Caco-2 (cell line): Measurements from ENCODE around the gene CFD. TPM values are rescaled to one million over a fixed set of nuclear protein-coding genes. Genes with fewer than 3 reads are reported as not detected.

Source experiments
- BruUV-seq: library from RNA; stranded (reverse); fragments of 400-500 nt; replicated peaks from 2 replicates; lab custom pipeline; 2021; lab: Mats Ljungman, UMichigan
- CTCF ChIA-PET: fragments of 300-600 bp; sonication (Branson Sonifier 250); formaldehyde crosslinking; loops from one replicate; lab custom pipeline; 2022; ENCODE audit warnings: antibody characterized with exemption; lab: Charles Lee
- POLR2A ChIA-PET: fragments of 300-600 bp; sonication (Branson Sonifier 250); formaldehyde crosslinking; loops from one replicate; lab custom pipeline; 2022; ENCODE audit warnings: antibody characterized with exemption; lab: Charles Lee
- DNase-seq, 2 experiments: peaks; one replicate each; pipeline versions ENCODE4 v3.0.0 to v3.0.0-alpha.2; 2020 to 2022
- H3K27me3 ChIP-seq: replicated peaks from 2 replicates; pipeline ENCODE4 v1.6.0; 2011; ENCODE audit warnings: low read length; ENCODE audit not compliant: control insufficient read depth, insufficient read depth
- H3K36me3 ChIP-seq: 2 replicates; pipeline ENCODE4 v1.5.1; 2011; ENCODE audit warnings: low read length; ENCODE audit not compliant: control insufficient read depth, insufficient read depth
- H3K4me1 ChIP-seq: fragments of 250-450 bp; sonication (Bioruptor Pico); 2 replicates; pipeline ENCODE4 v1.5.1; 2020; ENCODE audit warnings: mild to moderate bottlenecking
- H3K4me3 ChIP-seq: 2 replicates; pipeline ENCODE4 v1.5.1; 2011; ENCODE audit warnings: low read depth, mild to moderate bottlenecking, control low read depth, low read length
- H3K9me3 ChIP-seq: fragments of 250-450 bp; sonication (Bioruptor Pico); 2 replicates; pipeline ENCODE4 v1.5.1; 2020; ENCODE audit warnings: mild to moderate bottlenecking, moderate library complexity
- H3K27ac Mint-ChIP-seq: one replicate; pipeline ENCODE4 v1.8.0; 2022; ENCODE audit warnings: mixed read lengths; ENCODE audit not compliant: unreplicated experiment
- H3K27me3 Mint-ChIP-seq: one replicate; pipeline ENCODE4 v1.8.0; 2022; ENCODE audit warnings: mixed read lengths; ENCODE audit not compliant: insufficient read depth, unreplicated experiment
- H3K36me3 Mint-ChIP-seq: one replicate; pipeline ENCODE4 v1.8.0; 2022; ENCODE audit warnings: mild to moderate bottlenecking, mixed read lengths; ENCODE audit not compliant: insufficient read depth, unreplicated experiment
- H3K4me1 Mint-ChIP-seq: one replicate; pipeline ENCODE4 v1.8.0; 2022; ENCODE audit warnings: low read depth, mixed read lengths; ENCODE audit not compliant: unreplicated experiment
- H3K4me3 Mint-ChIP-seq: one replicate; pipeline ENCODE4 v1.8.0; 2022; ENCODE audit warnings: mild to moderate bottlenecking, moderate library complexity, mixed read lengths; ENCODE audit not compliant: unreplicated experiment
- H3K9me3 Mint-ChIP-seq: one replicate; pipeline ENCODE4 v1.8.0; 2022; ENCODE audit warnings: mixed read lengths; ENCODE audit not compliant: unreplicated experiment
- CTCF ChIP-seq, 2 experiments: fragments of 200-600 bp in 1 of 2; IDR thresholded peaks; 1 replicate in 1 of 2; 2 replicates in 1 of 2; pipeline versions ENCODE4 v1.5.1 to v1.8.0; 2011 to 2022; ENCODE audit warnings: antibody characterized with exemption in 1 of 2, control low read depth in 1 of 2, inconsistent platforms in 1 of 2, low read depth in 1 of 2, low read length in 1 of 2, mild to moderate bottlenecking in 1 of 2, moderate library complexity in 1 of 2; ENCODE audit not compliant: insufficient read depth in 1 of 2, severe bottlenecking in 1 of 2, unreplicated experiment in 1 of 2
- intact Hi-C: fragments of 100-400 bp; cut with micrococcal nuclease; formaldehyde crosslinking; loops from one replicate; pipeline ENCODE4 v1.10.0; 2022; ENCODE audit not compliant: unreplicated experiment
- total RNA-seq: library from RNA; stranded (reverse); gene quantifications from 2 replicates; pipeline ENCODE4 v1.2.3, GENCODE V29; 2022

CFD gene
- total RNA-seq, 1 experiment from 2014 or later: 6.1 TPM

GRCh38 chr19:892243-892893 lies 32.9 kb downstream of the CFD start:
- DNase-seq: no peak
- H3K4me1 Mint-ChIP-seq: no peaks in the 10 kb centered on the region
- intact Hi-C loops: no loop called here
- no peaks in the 10 kb centered on the region for H3K27me3 Mint-ChIP-seq
- peak overlapping the region; percentile 99 for H3K27ac Mint-ChIP-seq
- peak overlapping the region; percentile 85 for H3K4me3 Mint-ChIP-seq
- Histone ChIP-seq H3K36me3 (peaks cover 2% of the 10 kb centered on the region), H3K4me3 (peak overlapping the region; percentile 84), H3K27me3 (no peaks in the 10 kb centered on the region), H3K9me3 (no peaks in the 10 kb centered on the region), H3K4me1 (no peaks in the 10 kb centered on the region)
- H3K9me3 Mint-ChIP-seq: no peaks in the 10 kb centered on the region
- BruUV-seq: no TSS peak
- POLR2A ChIA-PET: no interaction called here
- CTCF ChIA-PET: no interaction called here
- no peak for TF ChIP-seq CTCF (IDR thresholded peaks at IDR 0.05; ENCODE audit: insufficient read depth in 1 of 2, low read depth in 1 of 2, low read length in 1 of 2, severe bottlenecking in 1 of 2, unreplicated experiment in 1 of 2)
- H3K36me3 Mint-ChIP-seq: peaks cover 42% of the 10 kb centered on the region

GRCh38 chr19:892894-893689 lies 33.6 kb downstream of the CFD start, which contains the start of the genes MED16 and RNU6-9:
TSS of gene MED16 (minus strand) at chr19:893187. CDS start at chr19:891131, 2,056 bp downstream.
TSS of gene RNU6-9 (plus strand) at chr19:893484.
- Histone ChIP-seq H3K4me1 (no peaks in the 10 kb centered on the region), H3K4me3 (peak within 1 kb of the TSS; percentile 84), H3K36me3 (peaks cover 2% of the 10 kb centered on the region), H3K9me3 (no peaks in the 10 kb centered on the region), H3K27me3 (no peaks in the 10 kb centered on the region)
- H3K27ac Mint-ChIP-seq: peak within 1 kb of the TSS; percentile 99
- H3K27me3 Mint-ChIP-seq: no peaks in the 10 kb centered on the region
- no peak for TF ChIP-seq CTCF (IDR thresholded peaks at IDR 0.05; ENCODE audit: insufficient read depth in 1 of 2, low read depth in 1 of 2, low read length in 1 of 2, severe bottlenecking in 1 of 2, unreplicated experiment in 1 of 2)
- intact Hi-C loops: no loop called here
- TSS peak; percentile 90 for BruUV-seq
- peak within 1 kb of the TSS; percentile 85 for H3K4me3 Mint-ChIP-seq
- CTCF ChIA-PET: interaction anchor here (0.6 kb wide), 1 partner anchor 338 kb away, joined by 9 read pairs; no protein-coding TSS in a partner anchor
- H3K36me3 Mint-ChIP-seq: peaks cover 42% of the 10 kb centered on the region
- H3K9me3 Mint-ChIP-seq: no peaks in the 10 kb centered on the region
- POLR2A ChIA-PET: no interaction called here
- DNase-seq: peak; percentile 91 to 92
- no peaks in the 10 kb centered on the region for H3K4me1 Mint-ChIP-seq

GRCh38 chr19:896434-896833 lies 37.0 kb downstream of the CFD start:
- Mint-ChIP-seq H3K36me3 (peaks cover 42% of the 10 kb centered on the region), H3K4me3 (no peak overlapping the region), H3K4me1 (no peaks in the 10 kb centered on the region), H3K9me3 (no peaks in the 10 kb centered on the region), H3K27me3 (no peaks in the 10 kb centered on the region), H3K27ac (no peak overlapping the region)
- DNase-seq: no peak
- H3K4me3 ChIP-seq: no peak overlapping the region
- no peaks in the 10 kb centered on the region for H3K36me3 ChIP-seq
- intact Hi-C loops: no loop called here
- TF ChIP-seq CTCF (IDR thresholded peaks at IDR 0.05; ENCODE audit: insufficient read depth in 1 of 2, low read depth in 1 of 2, low read length in 1 of 2, severe bottlenecking in 1 of 2, unreplicated experiment in 1 of 2): no peak
- ChIA-PET POLR2A (no interaction called here), CTCF (no interaction called here)
- H3K27me3 ChIP-seq: no peaks in the 10 kb centered on the region
- BruUV-seq: no TSS peak
- H3K4me1 ChIP-seq: no peaks in the 10 kb centered on the region
- no peaks in the 10 kb centered on the region for H3K9me3 ChIP-seq
